Panc1 (cell line): ENCODE data around the gene BICD1.

Source experiments
- POLR2AphosphoS5 ChIP-seq: IDR thresholded peaks from 2 replicates; pipeline ENCODE4 v1.6.1; 2012; ENCODE audit warnings: mild to moderate bottlenecking, low read depth, low read length, moderate library complexity
- TF ChIP-seq, protein P1 (sequence below): fragments of 450-650 bp; IDR thresholded peaks from 2 replicates; pipeline ENCODE4 v1.5.1; 2017; ENCODE audit warnings: mild to moderate bottlenecking

DNA sequence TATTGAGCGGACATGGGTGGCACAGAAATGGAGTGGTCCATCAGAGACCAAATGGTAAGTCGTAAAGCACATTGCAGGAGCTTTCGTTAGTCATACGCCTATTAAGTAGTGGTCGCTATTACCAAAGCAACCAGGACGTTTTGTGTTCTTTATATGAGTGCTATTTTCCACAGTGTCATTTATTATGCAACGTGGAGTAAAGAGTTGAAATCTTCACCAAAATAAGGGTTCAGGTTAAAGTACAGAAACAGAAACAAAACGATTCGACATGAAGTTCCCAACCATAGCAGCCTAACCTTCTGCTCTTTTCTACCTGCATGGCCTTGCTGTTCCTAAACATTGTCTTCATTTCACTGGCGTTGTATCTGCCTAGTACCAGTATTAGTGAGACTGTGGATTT is 272.6 kb downstream of the BICD1 start:
- TF ChIP-seq, protein P1, sequence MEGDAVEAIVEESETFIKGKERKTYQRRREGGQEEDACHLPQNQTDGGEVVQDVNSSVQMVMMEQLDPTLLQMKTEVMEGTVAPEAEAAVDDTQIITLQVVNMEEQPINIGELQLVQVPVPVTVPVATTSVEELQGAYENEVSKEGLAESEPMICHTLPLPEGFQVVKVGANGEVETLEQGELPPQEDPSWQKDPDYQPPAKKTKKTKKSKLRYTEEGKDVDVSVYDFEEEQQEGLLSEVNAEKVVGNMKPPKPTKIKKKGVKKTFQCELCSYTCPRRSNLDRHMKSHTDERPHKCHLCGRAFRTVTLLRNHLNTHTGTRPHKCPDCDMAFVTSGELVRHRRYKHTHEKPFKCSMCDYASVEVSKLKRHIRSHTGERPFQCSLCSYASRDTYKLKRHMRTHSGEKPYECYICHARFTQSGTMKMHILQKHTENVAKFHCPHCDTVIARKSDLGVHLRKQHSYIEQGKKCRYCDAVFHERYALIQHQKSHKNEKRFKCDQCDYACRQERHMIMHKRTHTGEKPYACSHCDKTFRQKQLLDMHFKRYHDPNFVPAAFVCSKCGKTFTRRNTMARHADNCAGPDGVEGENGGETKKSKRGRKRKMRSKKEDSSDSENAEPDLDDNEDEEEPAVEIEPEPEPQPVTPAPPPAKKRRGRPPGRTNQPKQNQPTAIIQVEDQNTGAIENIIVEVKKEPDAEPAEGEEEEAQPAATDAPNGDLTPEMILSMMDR, result no peak
- no peak for TF ChIP-seq POLR2AphosphoS5
